K562 (cell line): ENCODE data around the gene SNX17. TPM values are rescaled to one million over a fixed set of nuclear protein-coding genes. Genes with fewer than 3 reads are reported as not detected.

Experiments used
- DACH1 ChIP-seq: fragments of 450-650 bp; IDR thresholded peaks from 2 replicates; pipeline ENCODE4 v1.6.1; 2018; ENCODE audit not compliant: partially characterized antibody
- FOXJ3 ChIP-seq: sonication (generic); formaldehyde crosslinking; IDR thresholded peaks from 2 replicates; pipeline ENCODE4 v1.4.0; 2020; ENCODE audit warnings: mild to moderate bottlenecking, missing genetic modification reagents
- FOXK1 ChIP-seq: sonication (generic); formaldehyde crosslinking; IDR thresholded peaks from 2 replicates; pipeline ENCODE4 v1.8.0; 2022; ENCODE audit warnings: missing genetic modification reagents, mild to moderate bottlenecking, borderline replicate concordance
- KAT8 ChIP-seq: fragments of 450-650 bp; IDR thresholded peaks from 2 replicates; pipeline ENCODE4 v1.6.1; 2016; ENCODE audit warnings: low read depth, mild to moderate bottlenecking
- KDM1A ChIP-seq, 2 experiments: fragments of 450-650 bp; IDR thresholded peaks; 2 replicates each; pipeline ENCODE4 v1.6.1; 2016; ENCODE audit warnings: mild to moderate bottlenecking in 2 of 2
- KDM2B ChIP-seq: fragments of 250-450 bp; sonication (Bioruptor Pico); IDR thresholded peaks from 2 replicates; pipeline ENCODE4 v1.8.0; 2021; ENCODE audit warnings: mild to moderate bottlenecking, moderate library complexity
- KLF16 ChIP-seq: IDR thresholded peaks from 2 replicates; pipeline ENCODE4 v1.6.1; 2016; ENCODE audit warnings: antibody characterized with exemption
- LARP7 ChIP-seq: fragments of 450-650 bp; IDR thresholded peaks from 2 replicates; pipeline ENCODE4 v1.6.1; 2016
- NCOA2 ChIP-seq, 2 experiments: fragments of 450-650 bp; IDR thresholded peaks; 2 replicates each; pipeline ENCODE4 v1.6.1; 2018; ENCODE audit warnings: mild to moderate bottlenecking in 2 of 2, moderate library complexity in 1 of 2; ENCODE audit not compliant: partially characterized antibody in 2 of 2
- ZFP36 ChIP-seq: fragments of 150-350 bp; IDR thresholded peaks from 2 replicates; pipeline ENCODE4 v1.6.1; 2018; ENCODE audit warnings: low read length, low read depth; ENCODE audit not compliant: partially characterized antibody
- ZNF239 ChIP-seq: fragments of 250-450 bp; sonication (Bioruptor Pico); IDR thresholded peaks from 2 replicates; pipeline ENCODE4 v1.4.0; 2020; ENCODE audit warnings: mild to moderate bottlenecking
- polyA plus RNA-seq, 8 experiments: library from polyadenylated mRNA; depleted of rRNA in 4 of 8; stranded (reverse) in 5 of 8; unstranded in 3 of 8; fragments of >200 nt; fragmentation: Nextera tagmentation in 2 of 8; fragmentation: Illumina TruSeq in 1 of 8; extraction: Ambion mirVana in 2 of 8; extraction: Trizol in 1 of 8; gene quantifications; 2 replicates each; pipeline versions ENCODE4 v1.2.1 to v1.2.3, GENCODE V29; 2011 to 2014; ENCODE audit warnings: inconsistent platforms in 1 of 8, missing spikeins in 1 of 8
- total RNA-seq, 7 experiments: library from RNA; depleted of rRNA in 6 of 7; stranded (reverse); fragments of >200 nt in 6 of 7; fragmentation: Illumina TruSeq in 2 of 7; extraction: Trizol in 2 of 7; gene quantifications; 2 replicates each; pipeline versions ENCODE4 v1.2.1 to v1.2.3, GENCODE V29; 2011 to 2021; ENCODE audit warnings: low replicate concordance in 1 of 7
- TF ChIP-seq, protein P1 (sequence below): fragments of 450-650 bp; IDR thresholded peaks from 2 replicates; pipeline ENCODE4 v1.6.1; 2018; ENCODE audit warnings: mild to moderate bottlenecking, low read depth; ENCODE audit not compliant: partially characterized antibody
- TF ChIP-seq, protein P2 (sequence below), 3 experiments: fragments of 200-800 bp in 1 of 3; fragments of 250-450 bp in 1 of 3; fragments of 450-650 bp in 1 of 3; sonication (Bioruptor Pico) in 1 of 3; sonication (Bioruptor generic) in 1 of 3; formaldehyde crosslinking in 1 of 3; IDR thresholded peaks; 2 replicates each; pipeline versions ENCODE4 v1.6.1 to v1.8.0; 2016 to 2022; ENCODE audit warnings: mild to moderate bottlenecking in 2 of 3, missing genetic modification characterization in 2 of 3, missing compliant biosample characterization in 1 of 3, moderate library complexity in 1 of 3
- TF ChIP-seq, protein P3 (sequence below): fragments of 250-450 bp; sonication (Bioruptor Pico); IDR thresholded peaks from 2 replicates; pipeline ENCODE4 v1.4.0; 2020; ENCODE audit warnings: mild to moderate bottlenecking
- TF ChIP-seq, protein P4 (sequence below): fragments of 450-650 bp; IDR thresholded peaks from 2 replicates; pipeline ENCODE4 v1.6.1; 2014; ENCODE audit warnings: low read depth, mild to moderate bottlenecking, moderate library complexity, borderline replicate concordance
- TF ChIP-seq, protein P5 (sequence below): fragments of 150-350 bp; conservative IDR thresholded peaks from 2 replicates; pipeline ENCODE4 v1.6.1; 2014; ENCODE audit warnings: low read length

SNX17 gene
- total and polyA plus RNA-seq, 9 of the 15 experiments (the other 6 are each of a cell fraction or from before 2014, with no cell fraction given) = 3.0 to 75.7 (median 54.6) TPM

DNA sequence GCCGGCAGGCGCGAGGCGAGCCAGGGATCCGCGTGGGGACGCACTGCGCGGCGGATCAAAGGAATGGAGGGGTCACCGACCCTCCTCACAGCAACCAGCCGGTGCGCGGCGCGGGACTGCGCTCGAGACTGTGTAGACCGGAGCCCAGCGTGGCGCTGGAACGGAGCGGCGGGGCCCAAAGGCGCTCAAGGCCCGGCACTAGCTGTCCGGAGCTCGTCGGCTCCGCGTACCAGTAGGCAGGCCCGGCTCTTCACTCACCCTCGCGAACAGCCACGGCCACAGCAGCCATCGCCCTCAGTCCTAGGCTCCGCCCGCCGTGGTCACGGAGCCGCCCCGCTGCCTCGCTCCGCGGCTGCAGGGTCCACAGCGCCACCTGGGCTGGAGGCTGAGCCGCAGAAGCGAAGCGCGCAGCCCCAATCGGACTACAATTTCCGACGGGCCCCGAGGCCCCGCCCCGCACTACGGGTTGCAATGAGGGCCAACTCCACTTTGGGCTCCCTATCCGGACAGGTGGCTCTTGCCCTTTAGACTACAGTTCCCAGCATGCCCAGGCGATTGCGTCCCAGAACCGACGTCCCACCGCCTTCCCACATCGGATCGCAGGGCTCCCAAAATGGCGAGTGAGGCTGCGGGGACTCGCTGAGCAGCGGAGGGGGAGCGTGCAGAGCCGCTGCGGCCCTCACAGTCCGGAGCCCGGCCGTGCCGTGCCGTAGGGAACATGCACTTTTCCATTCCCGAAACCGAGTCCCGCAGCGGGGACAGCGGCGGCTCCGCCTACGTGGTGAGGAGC lies at the start of gene SNX17, which contains the start of gene EIF2B4 (continued):
- TF ChIP-seq, protein P1, sequence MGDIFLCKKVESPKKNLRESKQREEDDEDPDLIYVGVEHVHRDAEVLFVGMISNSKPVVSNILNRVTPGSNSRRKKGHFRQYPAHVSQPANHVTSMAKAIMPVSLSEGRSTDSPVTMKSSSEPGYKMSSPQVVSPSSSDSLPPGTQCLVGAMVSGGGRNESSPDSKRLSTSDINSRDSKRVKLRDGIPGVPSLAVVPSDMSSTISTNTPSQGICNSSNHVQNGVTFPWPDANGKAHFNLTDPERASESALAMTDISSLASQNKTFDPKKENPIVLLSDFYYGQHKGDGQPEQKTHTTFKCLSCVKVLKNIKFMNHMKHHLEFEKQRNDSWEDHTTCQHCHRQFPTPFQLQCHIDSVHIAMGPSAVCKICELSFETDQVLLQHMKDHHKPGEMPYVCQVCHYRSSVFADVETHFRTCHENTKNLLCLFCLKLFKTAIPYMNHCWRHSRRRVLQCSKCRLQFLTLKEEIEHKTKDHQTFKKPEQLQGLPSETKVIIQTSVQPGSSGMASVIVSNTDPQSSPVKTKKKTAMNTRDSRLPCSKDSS = no peak
- TF ChIP-seq, protein P2, sequence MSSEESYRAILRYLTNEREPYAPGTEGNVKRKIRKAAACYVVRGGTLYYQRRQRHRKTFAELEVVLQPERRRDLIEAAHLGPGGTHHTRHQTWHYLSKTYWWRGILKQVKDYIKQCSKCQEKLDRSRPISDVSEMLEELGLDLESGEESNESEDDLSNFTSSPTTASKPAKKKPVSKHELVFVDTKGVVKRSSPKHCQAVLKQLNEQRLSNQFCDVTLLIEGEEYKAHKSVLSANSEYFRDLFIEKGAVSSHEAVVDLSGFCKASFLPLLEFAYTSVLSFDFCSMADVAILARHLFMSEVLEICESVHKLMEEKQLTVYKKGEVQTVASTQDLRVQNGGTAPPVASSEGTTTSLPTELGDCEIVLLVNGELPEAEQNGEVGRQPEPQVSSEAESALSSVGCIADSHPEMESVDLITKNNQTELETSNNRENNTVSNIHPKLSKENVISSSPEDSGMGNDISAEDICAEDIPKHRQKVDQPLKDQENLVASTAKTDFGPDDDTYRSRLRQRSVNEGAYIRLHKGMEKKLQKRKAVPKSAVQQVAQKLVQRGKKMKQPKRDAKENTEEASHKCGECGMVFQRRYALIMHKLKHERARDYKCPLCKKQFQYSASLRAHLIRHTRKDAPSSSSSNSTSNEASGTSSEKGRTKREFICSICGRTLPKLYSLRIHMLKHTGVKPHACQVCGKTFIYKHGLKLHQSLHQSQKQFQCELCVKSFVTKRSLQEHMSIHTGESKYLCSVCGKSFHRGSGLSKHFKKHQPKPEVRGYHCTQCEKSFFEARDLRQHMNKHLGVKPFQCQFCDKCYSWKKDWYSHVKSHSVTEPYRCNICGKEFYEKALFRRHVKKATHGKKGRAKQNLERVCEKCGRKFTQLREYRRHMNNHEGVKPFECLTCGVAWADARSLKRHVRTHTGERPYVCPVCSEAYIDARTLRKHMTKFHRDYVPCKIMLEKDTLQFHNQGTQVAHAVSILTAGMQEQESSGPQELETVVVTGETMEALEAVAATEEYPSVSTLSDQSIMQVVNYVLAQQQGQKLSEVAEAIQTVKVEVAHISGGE (CRISPR knock-in tag; IDR thresholded peaks at IDR 0.05) = peak in 1 of 3 experiments; percentile 93; a peak in 2 of 6 replicates
- TF ChIP-seq KAT8 (no peak), LARP7 (peak; percentile 70; the same call in 1 of the 2 replicates), KDM2B (no peak), ZFP36 (peak; percentile 36), NCOA2 (IDR thresholded peaks at IDR 0.05; ENCODE audit: partially characterized antibody in 2 of 2) (no peak), FOXJ3 (CRISPR knock-in tag) (no peak), KLF16 (peak; percentile 93), ZNF239 (CRISPR knock-in tag) (no peak), FOXK1 (no peak), DACH1 (no peak), KDM1A (IDR thresholded peaks at IDR 0.05) (no peak)
- TF ChIP-seq, protein P3, sequence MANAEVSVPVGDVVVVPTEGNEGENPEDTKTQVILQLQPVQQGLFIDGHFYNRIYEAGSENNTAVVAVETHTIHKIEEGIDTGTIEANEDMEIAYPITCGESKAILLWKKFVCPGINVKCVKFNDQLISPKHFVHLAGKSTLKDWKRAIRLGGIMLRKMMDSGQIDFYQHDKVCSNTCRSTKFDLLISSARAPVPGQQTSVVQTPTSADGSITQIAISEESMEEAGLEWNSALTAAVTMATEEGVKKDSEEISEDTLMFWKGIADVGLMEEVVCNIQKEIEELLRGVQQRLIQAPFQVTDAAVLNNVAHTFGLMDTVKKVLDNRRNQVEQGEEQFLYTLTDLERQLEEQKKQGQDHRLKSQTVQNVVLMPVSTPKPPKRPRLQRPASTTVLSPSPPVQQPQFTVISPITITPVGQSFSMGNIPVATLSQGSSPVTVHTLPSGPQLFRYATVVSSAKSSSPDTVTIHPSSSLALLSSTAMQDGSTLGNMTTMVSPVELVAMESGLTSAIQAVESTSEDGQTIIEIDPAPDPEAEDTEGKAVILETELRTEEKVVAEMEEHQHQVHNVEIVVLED (CRISPR knock-in tag) = peak; percentile 95
- TF ChIP-seq, protein P4, sequence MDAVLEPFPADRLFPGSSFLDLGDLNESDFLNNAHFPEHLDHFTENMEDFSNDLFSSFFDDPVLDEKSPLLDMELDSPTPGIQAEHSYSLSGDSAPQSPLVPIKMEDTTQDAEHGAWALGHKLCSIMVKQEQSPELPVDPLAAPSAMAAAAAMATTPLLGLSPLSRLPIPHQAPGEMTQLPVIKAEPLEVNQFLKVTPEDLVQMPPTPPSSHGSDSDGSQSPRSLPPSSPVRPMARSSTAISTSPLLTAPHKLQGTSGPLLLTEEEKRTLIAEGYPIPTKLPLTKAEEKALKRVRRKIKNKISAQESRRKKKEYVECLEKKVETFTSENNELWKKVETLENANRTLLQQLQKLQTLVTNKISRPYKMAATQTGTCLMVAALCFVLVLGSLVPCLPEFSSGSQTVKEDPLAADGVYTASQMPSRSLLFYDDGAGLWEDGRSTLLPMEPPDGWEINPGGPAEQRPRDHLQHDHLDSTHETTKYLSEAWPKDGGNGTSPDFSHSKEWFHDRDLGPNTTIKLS = peak; percentile 97
- TF ChIP-seq, protein P5, sequence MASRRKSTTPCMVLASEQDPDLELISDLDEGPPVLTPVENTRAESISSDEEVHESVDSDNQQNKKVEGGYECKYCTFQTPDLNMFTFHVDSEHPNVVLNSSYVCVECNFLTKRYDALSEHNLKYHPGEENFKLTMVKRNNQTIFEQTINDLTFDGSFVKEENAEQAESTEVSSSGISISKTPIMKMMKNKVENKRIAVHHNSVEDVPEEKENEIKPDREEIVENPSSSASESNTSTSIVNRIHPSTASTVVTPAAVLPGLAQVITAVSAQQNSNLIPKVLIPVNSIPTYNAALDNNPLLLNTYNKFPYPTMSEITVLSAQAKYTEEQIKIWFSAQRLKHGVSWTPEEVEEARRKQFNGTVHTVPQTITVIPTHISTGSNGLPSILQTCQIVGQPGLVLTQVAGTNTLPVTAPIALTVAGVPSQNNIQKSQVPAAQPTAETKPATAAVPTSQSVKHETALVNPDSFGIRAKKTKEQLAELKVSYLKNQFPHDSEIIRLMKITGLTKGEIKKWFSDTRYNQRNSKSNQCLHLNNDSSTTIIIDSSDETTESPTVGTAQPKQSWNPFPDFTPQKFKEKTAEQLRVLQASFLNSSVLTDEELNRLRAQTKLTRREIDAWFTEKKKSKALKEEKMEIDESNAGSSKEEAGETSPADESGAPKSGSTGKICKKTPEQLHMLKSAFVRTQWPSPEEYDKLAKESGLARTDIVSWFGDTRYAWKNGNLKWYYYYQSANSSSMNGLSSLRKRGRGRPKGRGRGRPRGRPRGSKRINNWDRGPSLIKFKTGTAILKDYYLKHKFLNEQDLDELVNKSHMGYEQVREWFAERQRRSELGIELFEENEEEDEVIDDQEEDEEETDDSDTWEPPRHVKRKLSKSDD = no peak
